SK-N-MC (cell line): ENCODE data around the gene KIF1A.

Experiments used
- EZH2 ChIP-seq: fragments of 200-600 bp; sonication (generic); IDR thresholded peaks from one replicate; pipeline ENCODE4 v1.6.1; 2017; ENCODE audit warnings: antibody characterized with exemption
- POLR2AphosphoS5 ChIP-seq: IDR thresholded peaks from 2 replicates; pipeline ENCODE4 v1.6.1; 2012; ENCODE audit warnings: mild to moderate bottlenecking, low read depth, low read length, borderline replicate concordance

DNA sequence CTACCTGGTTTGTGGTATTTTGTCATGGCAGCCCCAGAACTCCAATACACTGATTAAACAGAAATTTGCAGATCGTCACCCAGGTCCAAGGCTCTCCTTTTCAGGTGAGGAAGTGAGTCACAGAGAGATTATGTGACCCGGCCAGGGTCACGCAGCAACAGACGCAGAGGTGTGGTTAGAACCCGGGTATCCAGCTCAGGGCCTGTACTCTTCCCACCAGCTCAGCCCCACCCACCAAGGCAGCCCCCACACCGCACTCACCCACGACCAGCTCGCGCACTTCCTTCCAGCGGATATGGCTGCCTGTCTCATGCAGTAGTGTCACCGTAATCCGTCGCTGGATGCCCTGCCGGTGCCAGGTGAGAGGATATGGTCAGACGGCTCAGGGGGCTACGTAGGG, 80.2 kb downstream of the KIF1A start:
- TF ChIP-seq POLR2AphosphoS5, result no peak
- no peak for TF ChIP-seq EZH2
